Medulla oblongata (tissue), 1 donor: ENCODE results near the gene ZFR2.
"Not testable (repeated sequence)": the region's sequence is repeated elsewhere in the genome, so short reads cannot be mapped to it uniquely, and the experiment has no call there.

ENCODE experiments used
- DNase-seq: peaks from one replicate; pipeline ENCODE4 v3.0.0-alpha.2; 2015; ENCODE audit errors: extremely low spot score

The ZFR2 gene

GRCh38 chr19:3771000-3771905 lies 97.6 kb downstream of the ZFR2 start:
- no peak for DNase-seq

GRCh38 chr19:3770136-3770999 lies 98.5 kb downstream of the ZFR2 start:
- no peak for DNase-seq

- DNase-seq = no peak
Measured at GRCh38 chr19:3769494-3769893, 99.3 kb downstream of the ZFR2 start.

GRCh38 chr19:3768748-3769099 lies 100.1 kb downstream of the ZFR2 start:
- no peak for DNase-seq

DNA sequence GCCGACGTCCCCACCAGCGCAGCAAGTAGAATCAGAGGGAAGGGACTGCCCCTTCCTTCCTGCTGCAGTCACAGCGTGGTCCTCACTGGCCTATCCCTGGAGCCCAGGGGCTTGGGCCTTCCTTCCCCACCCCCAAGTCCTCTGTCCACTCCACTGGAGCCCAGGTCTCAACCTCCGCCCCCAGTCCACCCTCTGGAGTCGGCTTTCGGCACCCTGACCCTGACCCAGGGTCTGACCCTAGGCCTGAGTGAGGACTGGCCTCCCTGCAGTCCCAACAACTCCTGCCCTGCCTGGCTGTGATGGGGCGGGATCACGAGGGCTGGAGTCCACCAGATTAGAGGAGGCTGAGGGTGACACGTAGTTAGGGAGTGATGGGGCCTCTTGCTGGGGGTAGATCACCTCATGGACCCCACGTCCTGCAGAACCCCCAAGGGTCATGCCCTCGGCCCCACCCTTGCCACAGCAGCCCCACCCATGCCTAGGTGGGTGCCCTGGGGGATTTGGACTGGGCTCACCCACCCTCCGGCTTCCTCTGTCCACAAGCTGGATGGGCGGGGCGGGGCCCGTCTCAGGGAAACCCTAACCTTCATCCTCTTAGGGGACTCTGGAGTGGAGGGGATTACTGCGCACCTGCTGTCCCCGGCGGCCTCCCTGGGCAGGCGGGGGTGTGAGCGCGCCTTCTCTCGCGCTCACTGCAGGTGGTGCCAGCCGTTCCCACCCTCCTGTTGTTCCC lies 100.7 kb downstream of the ZFR2 start:
- DNase-seq = no peak

- no peak for DNase-seq
Measured at GRCh38 chr19:3767050-3767449, 101.8 kb downstream of the ZFR2 start.

- no peak for DNase-seq
Measured at GRCh38 chr19:3766520-3766919, 102.3 kb downstream of the ZFR2 start.

DNA sequence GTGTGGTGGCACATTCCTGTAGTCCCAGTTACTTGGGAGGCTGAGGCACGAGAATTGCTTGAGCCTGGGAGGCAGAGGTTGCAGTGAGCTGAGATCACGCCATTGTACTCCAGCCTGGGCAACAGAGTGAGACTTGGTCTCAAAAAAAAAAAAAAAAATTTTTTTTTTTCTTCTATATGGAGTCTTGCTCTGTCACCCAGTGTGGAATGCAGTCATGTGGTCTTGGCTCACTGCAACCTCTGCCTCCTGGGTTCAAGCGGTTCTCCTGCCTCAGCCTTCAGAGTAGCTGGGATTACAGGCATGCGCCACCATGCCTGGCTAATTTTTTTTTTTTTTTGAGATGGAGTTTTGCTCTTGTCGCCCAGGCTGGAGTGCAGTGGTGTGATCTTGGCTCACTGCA lies 103.1 kb downstream of the ZFR2 start:
- DNase-seq = not testable (repeated sequence)

- no peak for DNase-seq
Measured at GRCh38 chr19:3765121-3765520, 103.7 kb downstream of the ZFR2 start.

DNA sequence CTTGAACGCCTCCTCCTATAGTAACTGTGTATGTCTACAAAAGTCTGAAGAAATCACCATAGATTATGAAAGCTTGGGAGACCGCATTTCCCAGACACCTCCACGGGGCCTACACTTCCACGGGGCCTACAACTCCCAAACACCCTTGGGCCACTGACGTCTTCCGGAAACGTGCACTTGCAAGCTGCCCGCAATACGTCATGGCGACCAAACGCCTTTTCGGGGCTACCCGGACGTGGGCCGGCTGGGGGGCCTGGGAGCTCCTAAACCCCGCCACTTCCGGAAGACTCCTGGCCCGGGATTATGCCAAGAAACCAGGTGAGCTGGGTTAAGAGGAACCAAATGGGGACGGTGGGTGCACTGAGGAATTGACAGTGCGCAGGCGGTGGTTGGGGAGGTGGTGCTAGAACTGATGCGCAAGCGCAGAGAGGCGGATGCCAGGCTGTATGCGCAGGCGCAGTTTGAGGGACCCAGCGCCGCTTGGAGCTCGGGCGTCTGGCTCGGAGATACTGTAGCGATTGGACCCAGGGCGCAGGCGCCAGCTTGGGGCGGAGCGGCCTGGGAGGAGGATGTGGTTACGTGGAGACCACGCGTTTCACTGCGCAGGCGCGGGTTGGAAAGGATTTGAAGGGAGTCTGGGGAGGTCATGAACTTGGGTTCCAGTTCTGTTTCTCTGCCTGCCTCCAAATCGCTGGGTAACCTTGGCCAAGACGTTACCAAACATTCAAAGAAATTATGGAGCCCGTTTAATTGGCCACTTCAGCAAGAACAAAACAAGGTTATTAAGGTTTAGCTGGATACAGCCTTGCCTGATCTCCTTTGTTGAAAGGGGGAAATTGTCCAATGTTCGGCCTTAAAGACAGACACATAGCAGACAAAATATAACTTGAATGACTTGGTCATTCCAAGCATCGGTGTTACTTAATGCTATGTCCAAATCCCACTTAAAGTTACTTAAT lies 106.1 kb downstream of the ZFR2 start, which contains the start of gene MRPL54:
TSS of gene MRPL54 (plus strand) at position 182 of the 959 bp plus-strand sequence. CDS start at position 201, 19 bp downstream.
- DNase-seq = peak; percentile 100

DNA sequence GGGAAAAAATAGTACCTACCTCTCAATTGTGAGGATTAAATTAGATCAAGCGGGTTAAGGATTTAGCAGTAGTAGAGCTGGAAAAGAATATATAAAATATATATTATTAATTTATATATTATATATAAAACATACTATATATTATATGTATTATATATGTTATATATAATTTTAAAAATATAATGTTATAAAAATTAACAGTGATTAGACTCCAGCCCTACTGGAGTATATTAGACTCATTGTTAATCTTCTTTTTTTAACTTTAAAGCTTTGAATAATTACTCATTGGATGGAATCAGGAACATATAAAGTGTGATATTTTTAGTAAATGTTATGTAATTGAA lies 106.7 kb downstream of the ZFR2 start:
- no peak for DNase-seq

GRCh38 chr19:3761382-3762129 lies 107.3 kb downstream of the ZFR2 start, which contains the start of gene APBA3:
APBA3 (minus strand) TSS chr19:3761692; CDS start chr19:3760264, 1,428 bp downstream.
- DNase-seq = peak; percentile 95

DNA sequence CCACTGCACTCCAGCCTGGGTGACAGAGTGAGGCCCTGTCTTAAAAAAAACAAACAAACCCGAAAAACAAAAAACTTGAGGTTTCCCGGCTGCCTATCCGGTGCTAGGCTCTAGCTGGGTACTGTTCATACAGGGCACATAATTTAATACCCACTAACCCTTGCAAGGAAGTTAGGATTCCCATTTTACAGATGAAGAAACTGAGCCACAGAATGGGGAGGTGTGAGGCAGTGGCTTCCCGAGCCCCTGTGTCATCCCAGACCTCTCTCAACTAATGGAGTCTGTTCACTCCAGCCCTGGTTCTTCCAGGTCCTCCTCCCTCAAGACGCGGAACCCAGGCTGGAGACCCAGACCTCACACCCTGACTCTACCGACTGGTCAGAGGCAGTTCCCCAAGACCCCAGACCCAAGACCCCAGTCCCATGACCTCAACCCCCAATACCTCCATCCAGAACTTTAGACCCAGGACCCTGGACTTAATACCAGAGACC lies 107.9 kb downstream of the ZFR2 start:
- DNase-seq = peak; percentile 16

GRCh38 chr19:3759482-3760254 lies 109.2 kb downstream of the ZFR2 start:
- DNase-seq = peak; percentile 30

- not testable (repeated sequence) for DNase-seq
Measured at GRCh38 chr19:3758297-3758696, 110.5 kb downstream of the ZFR2 start.

DNA sequence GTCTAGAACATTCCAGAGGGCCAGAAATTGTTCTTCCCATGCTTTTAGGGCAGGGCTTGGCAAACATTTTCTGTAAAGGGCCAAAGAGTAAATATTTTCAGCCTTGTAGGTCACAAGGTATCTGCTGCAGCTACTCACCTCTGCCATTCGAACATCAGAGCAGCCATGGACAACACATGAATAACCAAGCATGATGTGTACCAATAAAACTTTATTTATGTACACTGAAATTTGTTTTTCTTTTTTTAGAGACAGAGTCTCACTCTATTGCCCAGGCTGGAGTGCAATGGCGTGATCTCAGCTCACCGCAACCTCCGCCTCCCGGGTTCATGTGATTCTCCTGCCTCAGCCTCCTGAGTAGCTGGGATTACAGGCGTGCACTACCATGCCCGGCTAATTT lies 111.1 kb downstream of the ZFR2 start:
- not testable (repeated sequence) for DNase-seq
